Measurements from ENCODE around the gene ZSCAN20. TPM values are rescaled to one million over a fixed set of nuclear protein-coding genes. Genes with fewer than 3 reads are reported as not detected.

Gene ZSCAN20
- total and polyA plus RNA-seq, 8 donors, result 4.3 to 5.3 (median 4.8) TPM

DNA sequence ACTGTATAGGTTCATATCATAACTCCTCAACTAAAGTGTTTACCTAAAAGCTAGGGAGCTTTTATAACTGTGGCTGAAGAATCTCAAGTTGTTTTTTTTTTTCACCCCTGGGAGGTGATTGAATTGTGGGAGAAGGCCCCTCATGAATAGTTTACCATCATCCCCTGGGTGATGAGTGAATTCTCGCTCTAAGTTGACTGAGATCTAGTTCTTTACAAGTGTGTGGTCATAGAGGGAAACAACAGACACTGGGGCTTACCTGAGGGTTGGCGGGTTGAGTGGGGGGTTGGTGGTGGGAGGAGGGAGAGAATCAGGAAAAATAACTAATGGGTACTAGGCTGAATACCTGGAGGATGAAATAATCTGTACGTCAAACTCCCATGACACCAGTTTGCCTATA, 7.9 kb upstream of the ZSCAN20 start:
- H3K27me3 ChIP-seq, result no peaks in the 10 kb centered on the region
- TF ChIP-seq CTCF (IDR thresholded peaks at IDR 0.05), result no peak
- DNase-seq, result no peak

DNA sequence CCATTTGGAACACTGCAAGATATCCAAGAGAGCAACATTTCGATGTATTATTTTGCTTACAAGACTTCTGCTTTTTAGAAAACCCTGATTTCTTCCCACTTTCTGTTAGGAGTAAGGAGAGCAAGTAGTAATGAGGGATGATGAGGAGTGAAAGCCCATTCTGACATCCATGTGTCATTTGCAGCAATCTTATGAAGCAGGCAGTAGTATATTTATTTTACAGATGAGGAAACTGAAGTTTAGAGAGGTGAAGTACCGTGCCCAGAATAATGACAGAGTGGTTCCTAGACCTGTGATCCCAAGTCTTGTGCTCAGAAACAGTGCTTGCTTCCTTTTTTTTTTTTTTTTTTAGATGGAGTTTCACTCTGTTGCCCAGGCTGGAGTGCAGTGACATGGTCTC, 7.1 kb upstream of the ZSCAN20 start:
- intact Hi-C loops (cut with DNase I), result loop anchor here in 1 of 2 donors (5.0 to 10.0 kb wide), 2 partner anchors 168 to 251 kb away; no protein-coding TSS in a partner anchor
- no peaks in the 10 kb centered on the region for H3K36me3 ChIP-seq

More for the DNA sequence above, 7.9 kb upstream of the ZSCAN20 start:
- intact Hi-C loops (cut with DNase I), result loop anchor here in 1 of 2 donors (10.0 kb wide), 1 partner anchor 250 kb away; no protein-coding TSS in a partner anchor
- Histone ChIP-seq H3K9me3 (no peaks in the 10 kb centered on the region), H3K36me3 (no peaks in the 10 kb centered on the region), H3K4me1 (peaks cover 0 to 10% of the 10 kb centered on the region in 2 donors), H3K4me3 (no peak overlapping the region), H3K27ac (no peak overlapping the region)
- ATAC-seq, result no peak

DNA sequence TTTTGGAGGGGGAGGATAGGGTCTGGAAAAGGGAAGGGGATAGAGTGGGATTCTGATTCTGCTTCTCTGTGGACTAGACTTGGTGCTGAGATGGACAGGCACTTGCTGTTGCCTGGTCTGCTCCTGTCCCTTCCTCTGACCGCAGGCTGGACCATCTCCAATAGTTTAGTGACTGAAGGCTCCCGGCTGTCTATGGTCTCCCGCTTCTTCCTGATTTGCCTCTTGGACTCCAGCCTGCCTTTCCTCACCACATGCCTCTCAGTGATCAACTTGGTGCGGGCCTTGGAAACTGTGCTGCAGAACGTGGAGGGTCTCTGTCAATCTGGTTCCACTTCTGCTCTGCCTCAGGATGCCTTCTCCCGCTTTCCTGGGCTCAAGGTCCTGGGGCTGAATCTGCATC, 6.3 kb upstream of the ZSCAN20 start:
- Histone ChIP-seq H3K27me3 (no peaks in the 10 kb centered on the region), H3K4me3 (no peak overlapping the region), H3K36me3 (no peaks in the 10 kb centered on the region), H3K27ac (no peak overlapping the region), H3K9me3 (no peaks in the 10 kb centered on the region), H3K4me1 (peaks cover 0 to 12% of the 10 kb centered on the region in 2 donors)
- DNase-seq (peak in 2 of 4 donors; percentile 34 to 62), ATAC-seq (no peak)
- intact Hi-C loops (cut with DNase I), result loop anchor here in 1 of 2 donors (5.0 to 10.0 kb wide), 2 partner anchors 169 to 251 kb away; no protein-coding TSS in a partner anchor
- no peak for TF ChIP-seq CTCF (IDR thresholded peaks at IDR 0.05)

More for the DNA sequence above, 7.1 kb upstream of the ZSCAN20 start:
- peaks cover 0 to 8% of the 10 kb centered on the region in 2 donors for H3K4me1 ChIP-seq
- DNase-seq (no peak), ATAC-seq (no peak)
- TF ChIP-seq CTCF (IDR thresholded peaks at IDR 0.05), result no peak
- no peaks in the 10 kb centered on the region for H3K27me3 ChIP-seq
- no peaks in the 10 kb centered on the region for H3K9me3 ChIP-seq
- no peak overlapping the region for H3K4me3 ChIP-seq
- no peak overlapping the region for H3K27ac ChIP-seq

- H3K9me3 ChIP-seq, result no peaks in the 10 kb centered on the region
- TF ChIP-seq CTCF (IDR thresholded peaks at IDR 0.05), result no peak
- DNase-seq (no peak), ATAC-seq (no peak)
- H3K4me3 ChIP-seq, result no peak overlapping the region
- H3K27ac ChIP-seq, result no peak overlapping the region
- H3K36me3 ChIP-seq, result no peaks in the 10 kb centered on the region
- intact Hi-C loops (cut with DNase I), result loop anchor here in 1 of 2 donors (5.0 to 10.0 kb wide), 2 partner anchors 171 to 253 kb away; no protein-coding TSS in a partner anchor
- peaks cover 0 to 25% of the 10 kb centered on the region in 2 donors for H3K4me1 ChIP-seq
- no peaks in the 10 kb centered on the region for H3K27me3 ChIP-seq
Observed at GRCh38 chr1:33468011-33468410, 4.4 kb upstream of the ZSCAN20 start.

DNA sequence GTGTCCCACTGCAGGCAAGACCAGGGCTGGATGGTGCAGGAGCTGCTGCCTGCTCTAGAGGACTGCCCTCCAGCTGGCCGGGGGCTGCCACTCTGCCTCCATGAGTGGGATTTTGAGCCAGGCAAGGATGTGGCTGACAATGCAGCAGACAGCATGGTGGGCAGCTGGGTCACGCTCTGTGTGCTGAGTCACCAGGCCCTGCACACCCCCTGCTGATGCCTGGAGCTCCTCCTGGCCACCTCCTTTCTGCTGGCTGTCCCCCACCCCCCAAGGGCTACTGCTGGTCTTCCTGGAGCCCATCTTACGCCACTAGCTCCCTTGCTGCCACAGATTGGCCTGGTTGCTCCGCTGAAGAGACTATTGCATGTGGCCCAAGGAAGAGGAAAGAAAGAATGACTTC, 3.9 kb upstream of the ZSCAN20 start:
- H3K4me1 ChIP-seq, result peaks cover 0 to 30% of the 10 kb centered on the region in 2 donors
- DNase-seq (no peak), ATAC-seq (no peak)
- intact Hi-C loops (cut with DNase I), result loop anchor here in 1 of 2 donors (5.0 to 10.0 kb wide), 2 partner anchors 171 to 254 kb away; no protein-coding TSS in a partner anchor
- TF ChIP-seq CTCF (IDR thresholded peaks at IDR 0.05), result no peak
- no peaks in the 10 kb centered on the region for H3K36me3 ChIP-seq
- no peaks in the 10 kb centered on the region for H3K9me3 ChIP-seq
- H3K27ac ChIP-seq, result no peak overlapping the region
- H3K27me3 ChIP-seq, result no peaks in the 10 kb centered on the region
- no peak overlapping the region for H3K4me3 ChIP-seq

All from left lung (tissue), 10 donors.